Endothelial cell of umbilical vein (primary cell): Measurements from ENCODE around the gene NR2C2. TPM values are rescaled to one million over a fixed set of nuclear protein-coding genes. Genes with fewer than 3 reads are reported as not detected.

Experiments
- BruUV-seq: library from RNA; stranded (reverse); fragments of 400-500 nt; replicated peaks from 2 replicates; lab custom pipeline; 2021; lab: Mats Ljungman, UMichigan
- CTCF ChIA-PET: fragments of 300-600, 350-600 bp; sonication (Branson Sonifier 250); formaldehyde crosslinking; loops from one replicate; lab custom pipeline; 2021; ENCODE audit warnings: antibody characterized with exemption, inconsistent platforms; lab: Charles Lee
- POLR2A ChIA-PET: fragments of 300-600, 350-600 bp; sonication (Branson Sonifier 250); formaldehyde crosslinking; loops from one replicate; lab custom pipeline; 2021; ENCODE audit warnings: antibody characterized with exemption, inconsistent platforms; lab: Charles Lee
- DNase-seq: peaks from one replicate; pipeline ENCODE4 v3.0.0-alpha.2; 2011; ENCODE audit warnings: low read depth, low spot score
- FAIRE-seq: peaks from 2 replicates; lab custom pipeline; 2011; peaks lifted over from hg19 to GRCh38; lab: Jason Lieb, UNC
- H2AFZ ChIP-seq: 2 replicates; pipeline ENCODE4 v1.6.0; 2012; ENCODE audit warnings: low read depth, low read length, control low read depth, inconsistent platforms
- H3K27ac ChIP-seq: 2 replicates; pipeline ENCODE4 v1.5.1; 2011; ENCODE audit warnings: low read depth, mild to moderate bottlenecking, control low read depth, low read length, moderate library complexity; ENCODE audit not compliant: insufficient read depth
- H3K27me3 ChIP-seq, 2 experiments: 2 replicates each; pipeline versions ENCODE4 v1.6.0 to v1.6.1; 2011; ENCODE audit warnings: low read length in 2 of 2, mixed read lengths in 1 of 2; ENCODE audit not compliant: control insufficient read depth in 2 of 2, insufficient read depth in 2 of 2
- H3K36me3 ChIP-seq, 2 experiments: 2 replicates in 1 of 2; 3 replicates in 1 of 2; pipeline ENCODE4 v1.5.1; 2011; ENCODE audit warnings: low read length in 2 of 2, mild to moderate bottlenecking in 1 of 2, moderate library complexity in 1 of 2; ENCODE audit not compliant: control insufficient read depth in 2 of 2, insufficient read depth in 2 of 2; ENCODE audit errors: extremely low read depth in 1 of 2
- H3K4me1 ChIP-seq: 3 replicates; pipeline ENCODE4 v1.5.1; 2011; ENCODE audit warnings: mild to moderate bottlenecking, low read length; ENCODE audit not compliant: control insufficient read depth, insufficient read depth; ENCODE audit errors: extremely low read depth
- H3K4me2 ChIP-seq: 2 replicates; pipeline ENCODE4 v1.6.1; 2011; ENCODE audit warnings: low read length, control low read depth, mixed read lengths; ENCODE audit not compliant: insufficient read depth
- H3K4me3 ChIP-seq, 3 experiments: fragments of 200-600 bp in 1 of 3; sonication (generic), shearing (Covaris generic) in 1 of 3; replicated peaks in 1 of 3; 2 replicates each; pipeline ENCODE4 v1.5.1; 2011 to 2016; ENCODE audit warnings: control low read depth in 3 of 3, low read length in 3 of 3, mild to moderate bottlenecking in 2 of 3, inconsistent platforms in 1 of 3, low read depth in 1 of 3, moderate library complexity in 1 of 3; ENCODE audit not compliant: insufficient read depth in 1 of 3
- H3K79me2 ChIP-seq: 2 replicates; pipeline ENCODE4 v1.6.0; 2012; ENCODE audit warnings: low read length, inconsistent platforms; ENCODE audit not compliant: control insufficient read depth, insufficient read depth
- H3K9ac ChIP-seq: replicated peaks from 2 replicates; pipeline ENCODE3; 2011; ENCODE audit warnings: low read length, control low read depth; ENCODE audit not compliant: insufficient read depth; ENCODE audit errors: extremely low read depth
- H3K9me1 ChIP-seq: replicated peaks from 3 replicates; pipeline ENCODE4 v1.6.0; 2011; ENCODE audit warnings: mild to moderate bottlenecking, low read length; ENCODE audit not compliant: control insufficient read depth, insufficient read depth; ENCODE audit errors: extremely low read depth
- H3K9me3 ChIP-seq: replicated peaks from 2 replicates; pipeline ENCODE4 v1.5.1; 2012; ENCODE audit warnings: low read length, inconsistent platforms; ENCODE audit not compliant: control insufficient read depth, insufficient read depth
- H4K20me1 ChIP-seq: replicated peaks from 2 replicates; pipeline ENCODE3; 2011; ENCODE audit warnings: mild to moderate bottlenecking, low read length; ENCODE audit not compliant: control insufficient read depth, insufficient read depth; ENCODE audit errors: extremely low read depth
- EZH2 ChIP-seq: IDR thresholded peaks from 2 replicates; pipeline ENCODE4 v1.6.1; 2012; ENCODE audit warnings: borderline replicate concordance, low read depth, mild to moderate bottlenecking, moderate library complexity, low read length, inconsistent platforms; ENCODE audit not compliant: severe bottlenecking
- FOS ChIP-seq: IDR thresholded peaks from 2 replicates; pipeline ENCODE4 v1.6.1; 2011; ENCODE audit warnings: mild to moderate bottlenecking, low read length, moderate library complexity, borderline replicate concordance; ENCODE audit not compliant: insufficient read depth
- GATA2 ChIP-seq: IDR thresholded peaks from 2 replicates; pipeline ENCODE4 v1.7.0; 2011; ENCODE audit warnings: low read depth, mild to moderate bottlenecking, moderate library complexity, mixed read lengths, low read length; ENCODE audit not compliant: insufficient read length, insufficient read depth
- JUN ChIP-seq: IDR thresholded peaks from 2 replicates; pipeline ENCODE4 v1.6.1; 2011; ENCODE audit warnings: borderline replicate concordance, low read depth; ENCODE audit not compliant: insufficient read length, insufficient read depth
- MYC ChIP-seq: IDR thresholded peaks from one replicate; pipeline ENCODE4 v1.6.1; 2011; ENCODE audit warnings: mild to moderate bottlenecking, low read depth, low read length
- POLR2A ChIP-seq: IDR thresholded peaks from 2 replicates; pipeline ENCODE4 v1.6.1; 2012; ENCODE audit warnings: low read depth, mild to moderate bottlenecking, control low read depth, low read length
- POLR2AphosphoS5 ChIP-seq: IDR thresholded peaks from 2 replicates; pipeline ENCODE4 v1.6.1; 2012; ENCODE audit warnings: low read depth, mild to moderate bottlenecking, control low read depth, low read length, moderate library complexity; ENCODE audit not compliant: insufficient read depth
- dilution Hi-C: fragments of 300-500 bp; cut with MboI; formaldehyde crosslinking; loops from one replicate; pipeline ENCODE4 v1.15.0; 2019; ENCODE audit warnings: low sequenced_read_pairs; ENCODE audit not compliant: extremely low pct_ligation_motif_present
- intact Hi-C: fragments of 100-400 bp; cut with micrococcal nuclease; formaldehyde crosslinking; loops from one replicate; pipeline ENCODE4 v1.10.0; 2022
- polyA plus RNA-seq, 4 experiments: library from polyadenylated mRNA; depleted of rRNA in 3 of 4; stranded (reverse) in 3 of 4; unstranded in 1 of 4; fragments of >200 nt; gene quantifications; 2 replicates each; pipeline versions ENCODE4 v1.2.1 to v1.2.3, GENCODE V29; 2011 to 2012; ENCODE audit warnings: missing spikeins in 1 of 4
- total RNA-seq: library from RNA; stranded (reverse); gene quantifications from 2 replicates; pipeline ENCODE4 v1.2.3, GENCODE V29; 2021
- TF ChIP-seq, protein P1 (sequence below): IDR thresholded peaks from 2 replicates; pipeline ENCODE4 v1.6.1; 2011; ENCODE audit not compliant: insufficient read depth, insufficient read length
- TF ChIP-seq, protein P2 (sequence below), 2 donors: IDR thresholded peaks; 1 replicate in 1 of 2; 2 replicates in 1 of 2; pipeline ENCODE4 v1.5.1; 2011; ENCODE audit warnings: low read length in 2 of 2, mild to moderate bottlenecking in 2 of 2, moderate library complexity in 2 of 2, control low read depth in 1 of 2, inconsistent platforms in 1 of 2, low read depth in 1 of 2; ENCODE audit not compliant: insufficient read depth in 1 of 2; ENCODE audit errors: extremely low read depth in 1 of 2

NR2C2 gene
- total and polyA plus RNA-seq, 2 donors (not counting 3 experiments of a cell fraction or from before 2014, with no cell fraction given), result 20.3 to 59.8 TPM

- Histone ChIP-seq H3K4me2 (no peak overlapping the region), H3K27me3 (no peaks in the 10 kb centered on the region), H4K20me1 (no peaks in the 10 kb centered on the region), H3K9ac (no peak overlapping the region), H3K9me3 (no peaks in the 10 kb centered on the region), H3K36me3 (peaks cover 11 to 35% of the 10 kb centered on the region in 2 experiments), H3K9me1 (no peaks in the 10 kb centered on the region), H3K4me1 (no peaks in the 10 kb centered on the region), H3K27ac (no peak overlapping the region), H2AFZ (no peak overlapping the region), H3K4me3 (no peak overlapping the region), H3K79me2 (peaks cover 60% of the 10 kb centered on the region)
- TF ChIP-seq, protein P1, sequence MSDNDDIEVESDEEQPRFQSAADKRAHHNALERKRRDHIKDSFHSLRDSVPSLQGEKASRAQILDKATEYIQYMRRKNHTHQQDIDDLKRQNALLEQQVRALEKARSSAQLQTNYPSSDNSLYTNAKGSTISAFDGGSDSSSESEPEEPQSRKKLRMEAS, result no peak
- TF ChIP-seq POLR2A (no peak), JUN (no peak), FOS (no peak), GATA2 (no peak), POLR2AphosphoS5 (no peak), MYC (no peak), EZH2 (no peak)
- TF ChIP-seq, protein P2, sequence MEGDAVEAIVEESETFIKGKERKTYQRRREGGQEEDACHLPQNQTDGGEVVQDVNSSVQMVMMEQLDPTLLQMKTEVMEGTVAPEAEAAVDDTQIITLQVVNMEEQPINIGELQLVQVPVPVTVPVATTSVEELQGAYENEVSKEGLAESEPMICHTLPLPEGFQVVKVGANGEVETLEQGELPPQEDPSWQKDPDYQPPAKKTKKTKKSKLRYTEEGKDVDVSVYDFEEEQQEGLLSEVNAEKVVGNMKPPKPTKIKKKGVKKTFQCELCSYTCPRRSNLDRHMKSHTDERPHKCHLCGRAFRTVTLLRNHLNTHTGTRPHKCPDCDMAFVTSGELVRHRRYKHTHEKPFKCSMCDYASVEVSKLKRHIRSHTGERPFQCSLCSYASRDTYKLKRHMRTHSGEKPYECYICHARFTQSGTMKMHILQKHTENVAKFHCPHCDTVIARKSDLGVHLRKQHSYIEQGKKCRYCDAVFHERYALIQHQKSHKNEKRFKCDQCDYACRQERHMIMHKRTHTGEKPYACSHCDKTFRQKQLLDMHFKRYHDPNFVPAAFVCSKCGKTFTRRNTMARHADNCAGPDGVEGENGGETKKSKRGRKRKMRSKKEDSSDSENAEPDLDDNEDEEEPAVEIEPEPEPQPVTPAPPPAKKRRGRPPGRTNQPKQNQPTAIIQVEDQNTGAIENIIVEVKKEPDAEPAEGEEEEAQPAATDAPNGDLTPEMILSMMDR (IDR thresholded peaks at IDR 0.05; ENCODE audit: extremely low read depth in 1 of 2, insufficient read depth in 1 of 2, low read depth in 1 of 2, low read length in 2 of 2), result no peak
- BruUV-seq, result no TSS peak
- intact Hi-C loops, result no loop called here
- DNase-seq (no peak), FAIRE-seq (no peak)
- ChIA-PET CTCF (interaction anchor here (1.6 kb wide), 1 partner anchor 9 kb away, joined by 3 read pairs; no protein-coding TSS in a partner anchor), POLR2A (no interaction called here)
- dilution Hi-C loops, result no loop called here
These were observed 105.2 kb downstream of the NR2C2 start for GRCh38 chr3:15052335-15053242.
